Smooth muscle cell (in vitro differentiated cells): ENCODE measurements around the gene SPAG17. TPM values are rescaled to one million over a fixed set of nuclear protein-coding genes. Genes with fewer than 3 reads are reported as not detected.

Source experiments
- DNase-seq: peaks from one replicate; lab custom pipeline; 2025; ENCODE audit not compliant: unreplicated experiment; lab: John Stamatoyannopoulos, UW
- H2AFZ ChIP-seq: fragments of 200-600 bp; sonication (generic); 2 replicates; pipeline ENCODE4 v1.6.0; 2016; ENCODE audit warnings: antibody characterized with exemption, low read depth, mild to moderate bottlenecking
- H3F3A ChIP-seq: fragments of 200-600 bp; sonication (generic); 2 replicates; pipeline ENCODE4 v1.6.0; 2017; ENCODE audit warnings: antibody characterized with exemption, low read depth
- H3K27ac ChIP-seq: fragments of 200-600 bp; sonication (generic); 2 replicates; pipeline ENCODE4 v1.5.1; 2016; ENCODE audit warnings: low read depth, mild to moderate bottlenecking
- H3K27me3 ChIP-seq: fragments of 200-600 bp; sonication (generic); 2 replicates; pipeline ENCODE4 v1.6.1; 2016; ENCODE audit warnings: low read depth, mild to moderate bottlenecking
- H3K36me3 ChIP-seq: fragments of 200-600 bp; sonication (generic); 2 replicates; pipeline ENCODE4 v1.5.1; 2016; ENCODE audit warnings: low read depth
- H3K4me1 ChIP-seq: fragments of 200-600 bp; sonication (generic); 2 replicates; pipeline ENCODE4 v1.5.1; 2016; ENCODE audit warnings: low read depth
- H3K4me2 ChIP-seq: fragments of 200-600 bp; sonication (generic); 2 replicates; pipeline ENCODE4 v1.6.0; 2016; ENCODE audit warnings: mild to moderate bottlenecking
- H3K4me3 ChIP-seq: fragments of 200-600 bp; sonication (generic); 2 replicates; pipeline ENCODE4 v1.5.1; 2016; ENCODE audit warnings: mild to moderate bottlenecking
- H3K79me2 ChIP-seq: fragments of 200-600 bp; sonication (generic); 2 replicates; pipeline ENCODE4 v1.6.0; 2016; ENCODE audit warnings: low read depth, mild to moderate bottlenecking
- H3K9ac ChIP-seq: fragments of 200-600 bp; sonication (generic); 2 replicates; pipeline ENCODE4 v1.6.0; 2016; ENCODE audit warnings: low read depth
- H3K9me3 ChIP-seq: fragments of 200-600 bp; sonication (generic); replicated peaks from 2 replicates; pipeline ENCODE4 v1.5.1; 2016; ENCODE audit warnings: low read depth
- H4K20me1 ChIP-seq: fragments of 200-600 bp; sonication (generic); 2 replicates; pipeline ENCODE4 v1.6.0; 2016; ENCODE audit warnings: low read depth
- CTCF ChIP-seq: fragments of 200-600 bp; sonication (generic); IDR thresholded peaks from 2 replicates; pipeline ENCODE4 v1.5.1; 2017; ENCODE audit warnings: borderline replicate concordance, mild to moderate bottlenecking, antibody characterized with exemption; ENCODE audit not compliant: insufficient read depth, poor library complexity, severe bottlenecking
- WGBS: methylation state at CpG from one replicate; pipeline ENCODE4 v1.1.7; 2016; ENCODE audit warnings: low lambda C conversion rate; 5-methylcytosine and 5-hydroxymethylcytosine counted together
- polyA plus RNA-seq: library from polyadenylated mRNA; unstranded; fragments of >200 nt; fragmentation: Nextera tagmentation; extraction: Ambion mirVana; gene quantifications from 2 replicates; pipeline ENCODE4 v1.2.1, GENCODE V29; 2016
- total RNA-seq: library from RNA; depleted of rRNA; stranded (reverse); fragments of >200 nt; gene quantifications from 2 replicates; pipeline ENCODE4 v1.2.3, GENCODE V29; 2014

The SPAG17 gene
- total and polyA plus RNA-seq, 2 experiments from 2014 or later = 1.1 to 11.1 TPM

- 82% methylated on average over 3 of the region's 3 CpGs for WGBS
- Histone ChIP-seq H3K27ac (no peak overlapping the region), H3K4me1 (no peaks in the 10 kb centered on the region), H3F3A (no peaks in the 10 kb centered on the region), H3K27me3 (no peaks in the 10 kb centered on the region), H4K20me1 (no peaks in the 10 kb centered on the region), H2AFZ (no peak overlapping the region), H3K4me3 (no peak overlapping the region), H3K4me2 (no peak overlapping the region), H3K79me2 (no peaks in the 10 kb centered on the region), H3K9ac (no peak overlapping the region), H3K9me3 (no peaks in the 10 kb centered on the region), H3K36me3 (peaks cover 15% of the 10 kb centered on the region)
- no peak for DNase-seq
- no peak for TF ChIP-seq CTCF
Measured at GRCh38 chr1:117959364-117959763, 225.7 kb downstream of the SPAG17 start.

GRCh38 chr1:117952386-117952785 lies 232.6 kb downstream of the SPAG17 start:
- no peaks in the 10 kb centered on the region for H3K79me2 ChIP-seq
- no peak overlapping the region for H3K4me2 ChIP-seq
- DNase-seq = no peak
- H4K20me1 ChIP-seq = no peaks in the 10 kb centered on the region
- no peaks in the 10 kb centered on the region for H3F3A ChIP-seq
- no peak overlapping the region for H3K27ac ChIP-seq
- no peak overlapping the region for H3K4me3 ChIP-seq
- no peaks in the 10 kb centered on the region for H3K4me1 ChIP-seq
- no peak overlapping the region for H3K9ac ChIP-seq
- no peaks in the 10 kb centered on the region for H3K9me3 ChIP-seq
- WGBS = 93% methylated on average over 1 of the region's 1 CpG
- H2AFZ ChIP-seq = no peak overlapping the region
- no peak for TF ChIP-seq CTCF
- peaks cover 62% of the 10 kb centered on the region for H3K36me3 ChIP-seq
- H3K27me3 ChIP-seq = no peaks in the 10 kb centered on the region

- H3K27ac ChIP-seq = no peak overlapping the region
- no peak overlapping the region for H3K4me3 ChIP-seq
- no peak overlapping the region for H2AFZ ChIP-seq
- H3K4me1 ChIP-seq = no peaks in the 10 kb centered on the region
- no peaks in the 10 kb centered on the region for H3F3A ChIP-seq
- no peak for DNase-seq
- no peaks in the 10 kb centered on the region for H4K20me1 ChIP-seq
- peaks cover 75% of the 10 kb centered on the region for H3K36me3 ChIP-seq
- H3K79me2 ChIP-seq = no peaks in the 10 kb centered on the region
- 98% methylated on average over 2 of the region's 2 CpGs for WGBS
- no peaks in the 10 kb centered on the region for H3K9me3 ChIP-seq
- H3K9ac ChIP-seq = no peak overlapping the region
- TF ChIP-seq CTCF = no peak
- H3K4me2 ChIP-seq = no peak overlapping the region
- H3K27me3 ChIP-seq = no peaks in the 10 kb centered on the region
Measured at GRCh38 chr1:117942293-117942692, 242.7 kb downstream of the SPAG17 start.

- H3K79me2 ChIP-seq = peaks cover 37% of the 10 kb centered on the region
- peaks cover 6% of the 10 kb centered on the region for H4K20me1 ChIP-seq
- peaks cover 25% of the 10 kb centered on the region for H3K36me3 ChIP-seq
- H3K9ac ChIP-seq = no peak overlapping the region
- H3K4me3 ChIP-seq = no peak overlapping the region
- no peak for DNase-seq
- no peak for TF ChIP-seq CTCF
- no peak overlapping the region for H2AFZ ChIP-seq
- 97% methylated on average over 2 of the region's 2 CpGs for WGBS
- no peaks in the 10 kb centered on the region for H3K27me3 ChIP-seq
- H3K4me2 ChIP-seq = no peak overlapping the region
- H3K9me3 ChIP-seq = no peaks in the 10 kb centered on the region
- peaks cover 9% of the 10 kb centered on the region for H3K4me1 ChIP-seq
- H3F3A ChIP-seq = no peaks in the 10 kb centered on the region
- H3K27ac ChIP-seq = no peak overlapping the region
Measured at GRCh38 chr1:117933769-117934168, 251.3 kb downstream of the SPAG17 start.
